Kidney (tissue), 14 donors: Measurements from ENCODE around the gene RALGPS1. TPM values are rescaled to one million over a fixed set of nuclear protein-coding genes. Genes with fewer than 3 reads are reported as not detected.

Experiments
- DNase-seq, 5 donors: peaks; one replicate each; pipeline ENCODE4 v3.0.0-alpha.2; 2013 to 2020
- FAIRE-seq: peaks from 2 replicates; lab custom pipeline; 2012; peaks lifted over from hg19 to GRCh38; lab: Jason Lieb, UNC
- H3K27ac ChIP-seq, 2 donors: one replicate each; pipeline ENCODE4 v1.7.0; 2013; ENCODE audit warnings: low read depth in 2 of 2, low read length in 2 of 2, inconsistent platforms in 1 of 2
- H3K27me3 ChIP-seq: one replicate; pipeline ENCODE4 v1.7.1; 2013; ENCODE audit warnings: low read length, inconsistent platforms; ENCODE audit not compliant: control insufficient read depth, insufficient read depth
- H3K36me3 ChIP-seq, 3 donors: one replicate each; pipeline versions ENCODE4 v1.7.0 to v1.7.1; 2013; ENCODE audit warnings: low read length in 3 of 3, control low read depth in 1 of 3, inconsistent platforms in 1 of 3; ENCODE audit not compliant: insufficient read depth in 3 of 3, control insufficient read depth in 2 of 3
- H3K4me1 ChIP-seq, 3 donors: one replicate each; pipeline versions ENCODE4 v1.7.0 to v1.7.1; 2013; ENCODE audit warnings: low read length in 3 of 3, inconsistent platforms in 1 of 3, low read depth in 1 of 3; ENCODE audit not compliant: control insufficient read depth in 2 of 3, insufficient read depth in 2 of 3
- H3K4me3 ChIP-seq, 3 donors: one replicate each; pipeline versions ENCODE4 v1.7.0 to v1.8.1; 2013; ENCODE audit warnings: low read length in 3 of 3, control low read depth in 1 of 3, inconsistent platforms in 1 of 3
- H3K9ac ChIP-seq, 3 donors: one replicate each; pipeline versions ENCODE4 v1.7.0 to v1.7.1; 2013; ENCODE audit warnings: low read length in 3 of 3, control low read depth in 1 of 3, inconsistent platforms in 1 of 3
- H3K9me3 ChIP-seq, 3 donors: one replicate each; pipeline versions ENCODE4 v1.7.0 to v1.7.1; 2013; ENCODE audit warnings: low read length in 3 of 3, control low read depth in 1 of 3, inconsistent platforms in 1 of 3; ENCODE audit not compliant: control insufficient read depth in 2 of 3, insufficient read depth in 1 of 3
- intact Hi-C: fragments of 100-400 bp; cut with DNase I; formaldehyde crosslinking; loops from one replicate; pipeline ENCODE4 v1.11.1; 2022
- polyA plus RNA-seq: library from polyadenylated mRNA; stranded (reverse); fragments of 350-450 nt; fragmentation: Illumina TruSeq; extraction: RNeasy Lipid Tissue Mini Kit (QIAGEN cat#74804); gene quantifications from one replicate; pipeline ENCODE4 v1.2.3, GENCODE V29; 2014; ENCODE audit warnings: low read depth, low replicate concordance; ENCODE audit not compliant: insufficient read depth
- total RNA-seq: library from RNA; stranded (reverse); fragmentation: NEBNext Ultra II Directional; extraction: Animal tissue kit (Norgen Biotek cat#: 25700); gene quantifications from one replicate; pipeline ENCODE4 v1.2.1, GENCODE V29; 2021
- TF ChIP-seq, protein P1 (sequence below): IDR thresholded peaks from 3 replicates; pipeline ENCODE4 v1.5.1; 2012; ENCODE audit warnings: mild to moderate bottlenecking, moderate library complexity, borderline replicate concordance; ENCODE audit not compliant: insufficient read depth; ENCODE audit errors: extremely low read depth
- donor health status: control.
- donor health status: control.
- donor health status: control.
- donor health status: control.
- donor health status: control.
- donor health status: DM: yes; HTN: yes; CAD: no.
- donor health status: Normal renal cell carcinoma (clear cell type).

The RALGPS1 gene
- total and polyA plus RNA-seq, 2 donors from 2014 or later: 9.4 to 25.2 TPM

- Histone ChIP-seq H3K9me3 (no peaks in the 10 kb centered on the region), H3K9ac (no peak overlapping the region), H3K27me3 (no peaks in the 10 kb centered on the region), H3K4me3 (no peak overlapping the region), H3K4me1 (no peaks in the 10 kb centered on the region), H3K36me3 (no peaks in the 10 kb centered on the region), H3K27ac (no peak overlapping the region)
- intact Hi-C loops: no loop called here
- FAIRE-seq (no peak), DNase-seq (no peak)
- TF ChIP-seq, protein P1, sequence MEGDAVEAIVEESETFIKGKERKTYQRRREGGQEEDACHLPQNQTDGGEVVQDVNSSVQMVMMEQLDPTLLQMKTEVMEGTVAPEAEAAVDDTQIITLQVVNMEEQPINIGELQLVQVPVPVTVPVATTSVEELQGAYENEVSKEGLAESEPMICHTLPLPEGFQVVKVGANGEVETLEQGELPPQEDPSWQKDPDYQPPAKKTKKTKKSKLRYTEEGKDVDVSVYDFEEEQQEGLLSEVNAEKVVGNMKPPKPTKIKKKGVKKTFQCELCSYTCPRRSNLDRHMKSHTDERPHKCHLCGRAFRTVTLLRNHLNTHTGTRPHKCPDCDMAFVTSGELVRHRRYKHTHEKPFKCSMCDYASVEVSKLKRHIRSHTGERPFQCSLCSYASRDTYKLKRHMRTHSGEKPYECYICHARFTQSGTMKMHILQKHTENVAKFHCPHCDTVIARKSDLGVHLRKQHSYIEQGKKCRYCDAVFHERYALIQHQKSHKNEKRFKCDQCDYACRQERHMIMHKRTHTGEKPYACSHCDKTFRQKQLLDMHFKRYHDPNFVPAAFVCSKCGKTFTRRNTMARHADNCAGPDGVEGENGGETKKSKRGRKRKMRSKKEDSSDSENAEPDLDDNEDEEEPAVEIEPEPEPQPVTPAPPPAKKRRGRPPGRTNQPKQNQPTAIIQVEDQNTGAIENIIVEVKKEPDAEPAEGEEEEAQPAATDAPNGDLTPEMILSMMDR: no peak
These were observed 338.9 kb downstream of the RALGPS1 start for GRCh38 chr9:127253446-127253845.

GRCh38 chr9:127255692-127256091, 341.1 kb downstream of the RALGPS1 start:
- H3K4me3 ChIP-seq: no peak overlapping the region
- no peak overlapping the region for H3K9ac ChIP-seq
- H3K9me3 ChIP-seq: no peaks in the 10 kb centered on the region
- H3K36me3 ChIP-seq: no peaks in the 10 kb centered on the region
- intact Hi-C loops: no loop called here
- TF ChIP-seq, protein P1: no peak
- DNase-seq (no peak), FAIRE-seq (no peak)
- no peak overlapping the region for H3K27ac ChIP-seq
- no peaks in the 10 kb centered on the region for H3K27me3 ChIP-seq
- no peaks in the 10 kb centered on the region for H3K4me1 ChIP-seq

DNA sequence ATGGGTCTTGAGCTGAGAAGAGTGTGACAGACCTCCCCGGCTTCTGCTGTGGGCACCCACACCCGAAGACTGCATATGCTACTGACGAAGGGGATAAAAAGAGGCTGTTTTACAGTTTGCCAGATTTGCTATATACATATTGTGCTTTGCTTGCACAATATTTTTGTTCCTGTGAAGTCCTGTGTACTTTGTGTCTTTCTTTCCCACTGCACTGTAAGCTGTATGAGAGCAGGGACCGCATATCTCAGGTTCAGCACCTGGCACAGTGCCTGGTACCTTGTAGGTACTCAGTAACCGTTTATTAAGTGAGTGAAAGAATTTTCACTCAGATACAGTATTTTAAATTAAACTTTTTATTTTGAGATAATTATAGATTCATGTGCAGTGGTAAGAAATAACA, 341.7 kb downstream of the RALGPS1 start:
- TF ChIP-seq, protein P1: no peak
- intact Hi-C loops: no loop called here
- FAIRE-seq (no peak), DNase-seq (no peak)
- no peak overlapping the region for H3K9ac ChIP-seq
- H3K36me3 ChIP-seq: no peaks in the 10 kb centered on the region
- no peak overlapping the region for H3K27ac ChIP-seq
- no peaks in the 10 kb centered on the region for H3K4me1 ChIP-seq
- no peaks in the 10 kb centered on the region for H3K27me3 ChIP-seq
- H3K4me3 ChIP-seq: no peak overlapping the region
- no peaks in the 10 kb centered on the region for H3K9me3 ChIP-seq
